ENCODE measurements around the gene PIM2. TPM values are rescaled to one million over a fixed set of nuclear protein-coding genes. Genes with fewer than 3 reads are reported as not detected.
A peak's percentile ranks its signal among the peaks of the same experiment; 100 is the strongest.

The PIM2 gene
- total and polyA plus RNA-seq, 9 of the 15 experiments (the other 6 are each of a cell fraction or from before 2014, with no cell fraction given): 67.6 to 191 (median 108) TPM

GRCh38 chrX:48940404-48940955, 21.7 kb upstream of the PIM2 start (continued):
- TF ChIP-seq ZBTB11 (CRISPR knock-in tag; IDR thresholded peaks at IDR 0.05) (peak in 1 of 3 experiments; percentile 44; a peak in 1 of 6 replicates), TBL1XR1 (IDR thresholded peaks at IDR 0.05; ENCODE audit: low read length in 2 of 2) (peak; percentile 37 to 52; a peak in 2 of 4 replicates), CEBPB (tag; IDR thresholded peaks at IDR 0.05) (peak; percentile 89), ILK (tag; IDR thresholded peaks at IDR 0.05; ENCODE audit: borderline replicate concordance, low read depth) (no peak), POLR2G (IDR thresholded peaks at IDR 0.05; ENCODE audit: low read depth, low read length) (no peak), STAT5B (CRISPR knock-in tag; IDR thresholded peaks at IDR 0.05) (0 out of 2 replicates have a peak, but pooled peaks have one; percentile 15), GATAD2A (IDR thresholded peaks at IDR 0.05) (0 out of 2 replicates have a peak, but pooled peaks have one; percentile 38), ZBTB17 (CRISPR knock-in tag; IDR thresholded peaks at IDR 0.05) (no peak), NRF1 (conservative IDR thresholded peaks at IDR 0.05 in 1 of 2, IDR thresholded peaks at IDR 0.05 in 1 of 2) (no peak; a peak in 1 of 4 replicates), NCOR1 (IDR thresholded peaks at IDR 0.05) (peak; percentile 86), ZNF766 (CRISPR knock-in tag; conservative IDR thresholded peaks at IDR 0.05) (peak; percentile 99)
- TF ChIP-seq, protein P1, sequence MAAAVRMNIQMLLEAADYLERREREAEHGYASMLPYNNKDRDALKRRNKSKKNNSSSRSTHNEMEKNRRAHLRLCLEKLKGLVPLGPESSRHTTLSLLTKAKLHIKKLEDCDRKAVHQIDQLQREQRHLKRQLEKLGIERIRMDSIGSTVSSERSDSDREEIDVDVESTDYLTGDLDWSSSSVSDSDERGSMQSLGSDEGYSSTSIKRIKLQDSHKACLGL (CRISPR knock-in tag; IDR thresholded peaks at IDR 0.05; ENCODE audit: borderline replicate concordance, poor library complexity, severe bottlenecking): peak; percentile 21
- TF ChIP-seq, protein P2, sequence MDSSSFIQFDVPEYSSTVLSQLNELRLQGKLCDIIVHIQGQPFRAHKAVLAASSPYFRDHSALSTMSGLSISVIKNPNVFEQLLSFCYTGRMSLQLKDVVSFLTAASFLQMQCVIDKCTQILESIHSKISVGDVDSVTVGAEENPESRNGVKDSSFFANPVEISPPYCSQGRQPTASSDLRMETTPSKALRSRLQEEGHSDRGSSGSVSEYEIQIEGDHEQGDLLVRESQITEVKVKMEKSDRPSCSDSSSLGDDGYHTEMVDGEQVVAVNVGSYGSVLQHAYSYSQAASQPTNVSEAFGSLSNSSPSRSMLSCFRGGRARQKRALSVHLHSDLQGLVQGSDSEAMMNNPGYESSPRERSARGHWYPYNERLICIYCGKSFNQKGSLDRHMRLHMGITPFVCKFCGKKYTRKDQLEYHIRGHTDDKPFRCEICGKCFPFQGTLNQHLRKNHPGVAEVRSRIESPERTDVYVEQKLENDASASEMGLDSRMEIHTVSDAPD (CRISPR knock-in tag; IDR thresholded peaks at IDR 0.05): 0 out of 2 replicates have a peak, but pooled peaks have one; percentile 23
- TF ChIP-seq, protein P3, sequence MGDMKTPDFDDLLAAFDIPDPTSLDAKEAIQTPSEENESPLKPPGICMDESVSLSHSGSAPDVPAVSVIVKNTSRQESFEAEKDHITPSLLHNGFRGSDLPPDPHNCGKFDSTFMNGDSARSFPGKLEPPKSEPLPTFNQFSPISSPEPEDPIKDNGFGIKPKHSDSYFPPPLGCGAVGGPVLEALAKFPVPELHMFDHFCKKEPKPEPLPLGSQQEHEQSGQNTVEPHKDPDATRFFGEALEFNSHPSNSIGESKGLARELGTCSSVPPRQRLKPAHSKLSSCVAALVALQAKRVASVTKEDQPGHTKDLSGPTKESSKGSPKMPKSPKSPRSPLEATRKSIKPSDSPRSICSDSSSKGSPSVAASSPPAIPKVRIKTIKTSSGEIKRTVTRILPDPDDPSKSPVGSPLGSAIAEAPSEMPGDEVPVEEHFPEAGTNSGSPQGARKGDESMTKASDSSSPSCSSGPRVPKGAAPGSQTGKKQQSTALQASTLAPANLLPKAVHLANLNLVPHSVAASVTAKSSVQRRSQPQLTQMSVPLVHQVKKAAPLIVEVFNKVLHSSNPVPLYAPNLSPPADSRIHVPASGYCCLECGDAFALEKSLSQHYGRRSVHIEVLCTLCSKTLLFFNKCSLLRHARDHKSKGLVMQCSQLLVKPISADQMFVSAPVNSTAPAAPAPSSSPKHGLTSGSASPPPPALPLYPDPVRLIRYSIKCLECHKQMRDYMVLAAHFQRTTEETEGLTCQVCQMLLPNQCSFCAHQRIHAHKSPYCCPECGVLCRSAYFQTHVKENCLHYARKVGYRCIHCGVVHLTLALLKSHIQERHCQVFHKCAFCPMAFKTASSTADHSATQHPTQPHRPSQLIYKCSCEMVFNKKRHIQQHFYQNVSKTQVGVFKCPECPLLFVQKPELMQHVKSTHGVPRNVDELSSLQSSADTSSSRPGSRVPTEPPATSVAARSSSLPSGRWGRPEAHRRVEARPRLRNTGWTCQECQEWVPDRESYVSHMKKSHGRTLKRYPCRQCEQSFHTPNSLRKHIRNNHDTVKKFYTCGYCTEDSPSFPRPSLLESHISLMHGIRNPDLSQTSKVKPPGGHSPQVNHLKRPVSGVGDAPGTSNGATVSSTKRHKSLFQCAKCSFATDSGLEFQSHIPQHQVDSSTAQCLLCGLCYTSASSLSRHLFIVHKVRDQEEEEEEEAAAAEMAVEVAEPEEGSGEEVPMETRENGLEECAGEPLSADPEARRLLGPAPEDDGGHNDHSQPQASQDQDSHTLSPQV (IDR thresholded peaks at IDR 0.05): peak; percentile 99
- TF ChIP-seq, protein P4, sequence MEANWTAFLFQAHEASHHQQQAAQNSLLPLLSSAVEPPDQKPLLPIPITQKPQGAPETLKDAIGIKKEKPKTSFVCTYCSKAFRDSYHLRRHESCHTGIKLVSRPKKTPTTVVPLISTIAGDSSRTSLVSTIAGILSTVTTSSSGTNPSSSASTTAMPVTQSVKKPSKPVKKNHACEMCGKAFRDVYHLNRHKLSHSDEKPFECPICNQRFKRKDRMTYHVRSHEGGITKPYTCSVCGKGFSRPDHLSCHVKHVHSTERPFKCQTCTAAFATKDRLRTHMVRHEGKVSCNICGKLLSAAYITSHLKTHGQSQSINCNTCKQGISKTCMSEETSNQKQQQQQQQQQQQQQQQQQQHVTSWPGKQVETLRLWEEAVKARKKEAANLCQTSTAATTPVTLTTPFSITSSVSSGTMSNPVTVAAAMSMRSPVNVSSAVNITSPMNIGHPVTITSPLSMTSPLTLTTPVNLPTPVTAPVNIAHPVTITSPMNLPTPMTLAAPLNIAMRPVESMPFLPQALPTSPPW (CRISPR knock-in tag; IDR thresholded peaks at IDR 0.05): peak; percentile 65; the same call in 1 of the 2 replicates

All from K562 (cell line).